H9 (cell line): Measurements from ENCODE around the gene C3orf85. TPM values are rescaled to one million over a fixed set of nuclear protein-coding genes. Genes with fewer than 3 reads are reported as not detected.

Experiments
- DNase-seq: peaks from one replicate; pipeline ENCODE4 v3.0.0-alpha.2; 2017
- H2AFZ ChIP-seq: one replicate; pipeline ENCODE4 v1.6.1; 2013; ENCODE audit warnings: mild to moderate bottlenecking, low read length, control low read depth, moderate library complexity
- H2AK5ac ChIP-seq: 2 replicates; pipeline ENCODE4 v1.6.1; 2013; ENCODE audit warnings: low read length, control low read depth, mixed read lengths; ENCODE audit not compliant: insufficient read length
- H2BK120ac ChIP-seq: one replicate; pipeline ENCODE4 v1.6.1; 2013; ENCODE audit warnings: low read depth, mild to moderate bottlenecking, low read length, control low read depth, inconsistent platforms; ENCODE audit not compliant: poor library complexity, severe bottlenecking
- H2BK12ac ChIP-seq: 2 replicates; pipeline ENCODE4 v1.6.1; 2013; ENCODE audit warnings: low read length, control low read depth, mixed read lengths, low read depth; ENCODE audit not compliant: insufficient read length
- H2BK15ac ChIP-seq: 2 replicates; pipeline ENCODE4 v1.6.1; 2013; ENCODE audit warnings: low read depth, low read length, control low read depth
- H2BK20ac ChIP-seq: one replicate; pipeline ENCODE4 v1.6.1; 2013; ENCODE audit warnings: low read depth, mild to moderate bottlenecking, low read length, control low read depth, inconsistent platforms; ENCODE audit not compliant: poor library complexity, severe bottlenecking
- H2BK5ac ChIP-seq: 2 replicates; pipeline ENCODE4 v1.6.1; 2013; ENCODE audit warnings: low read length, control low read depth, mixed read lengths; ENCODE audit not compliant: insufficient read length
- H3K14ac ChIP-seq: 2 replicates; pipeline ENCODE4 v1.6.1; 2013; ENCODE audit warnings: low read length, control low read depth; ENCODE audit not compliant: insufficient read depth
- H3K18ac ChIP-seq: 2 replicates; pipeline ENCODE4 v1.6.1; 2013; ENCODE audit warnings: low read depth, mild to moderate bottlenecking, mixed read lengths, low read length, control low read depth; ENCODE audit not compliant: insufficient read length
- H3K23ac ChIP-seq: 2 replicates; pipeline ENCODE4 v1.6.1; 2013; ENCODE audit warnings: low read length, control low read depth, mixed read lengths, low read depth; ENCODE audit not compliant: insufficient read length
- H3K23me2 ChIP-seq: 2 replicates; pipeline ENCODE4 v1.6.1; 2013; ENCODE audit warnings: low read depth, mild to moderate bottlenecking, mixed read lengths, low read length, control low read depth; ENCODE audit not compliant: insufficient read length, poor library complexity, severe bottlenecking
- H3K27ac ChIP-seq: 2 replicates; pipeline ENCODE4 v1.5.1; 2013; ENCODE audit warnings: low read length, control low read depth, mixed read lengths, low read depth; ENCODE audit not compliant: insufficient read length
- H3K27me3 ChIP-seq: 2 replicates; pipeline ENCODE4 v1.6.1; 2013; ENCODE audit warnings: low read length, control low read depth, inconsistent platforms; ENCODE audit not compliant: insufficient read depth
- H3K4ac ChIP-seq: 2 replicates; pipeline ENCODE4 v1.6.1; 2013; ENCODE audit warnings: low read depth, mild to moderate bottlenecking, control low read depth, inconsistent platforms, low read length, moderate library complexity
- H3K4me1 ChIP-seq: 2 replicates; pipeline ENCODE4 v1.6.1; 2013; ENCODE audit warnings: low read length, control low read depth, inconsistent platforms; ENCODE audit not compliant: insufficient read depth
- H3K4me2 ChIP-seq: 2 replicates; pipeline ENCODE4 v1.6.1; 2013; ENCODE audit warnings: low read length, control low read depth, mixed read lengths; ENCODE audit not compliant: insufficient read length, insufficient read depth
- H3K56ac ChIP-seq: 2 replicates; pipeline ENCODE4 v1.6.1; 2013; ENCODE audit warnings: low read depth, mild to moderate bottlenecking, mixed read lengths, low read length, control low read depth; ENCODE audit not compliant: insufficient read length
- H3K79me1 ChIP-seq: 2 replicates; pipeline ENCODE4 v1.6.1; 2013; ENCODE audit warnings: low read depth, mild to moderate bottlenecking, moderate library complexity, low read length, control low read depth, inconsistent platforms; ENCODE audit not compliant: insufficient read depth, poor library complexity, severe bottlenecking
- H3K79me2 ChIP-seq: 2 replicates; pipeline ENCODE4 v1.6.1; 2013; ENCODE audit warnings: low read length, control low read depth, inconsistent platforms; ENCODE audit not compliant: insufficient read depth
- H3K9ac ChIP-seq: 2 replicates; pipeline ENCODE4 v1.6.1; 2013; ENCODE audit warnings: low read length, control low read depth, mixed read lengths; ENCODE audit not compliant: insufficient read length; ENCODE audit errors: extremely low read depth
- H3K9me3 ChIP-seq: one replicate; pipeline ENCODE4 v1.6.1; 2013; ENCODE audit warnings: low read depth, low read length, inconsistent platforms; ENCODE audit not compliant: control insufficient read depth
- H3T11ph ChIP-seq: one replicate; pipeline ENCODE4 v1.6.1; 2013; ENCODE audit warnings: mild to moderate bottlenecking, low read length, control low read depth, inconsistent platforms
- H4K20me1 ChIP-seq: one replicate; pipeline ENCODE4 v1.6.1; 2013; ENCODE audit not compliant: control insufficient read depth, insufficient read length, insufficient read depth
- H4K5ac ChIP-seq: 2 replicates; pipeline ENCODE4 v1.6.1; 2013; ENCODE audit warnings: low read depth, mild to moderate bottlenecking, mixed read lengths, low read length, control low read depth; ENCODE audit not compliant: insufficient read length
- H4K8ac ChIP-seq: replicated peaks from 2 replicates; pipeline ENCODE4 v1.6.1; 2013; ENCODE audit warnings: low read length, control low read depth, mixed read lengths, low read depth; ENCODE audit not compliant: insufficient read length
- H4K91ac ChIP-seq: 2 replicates; pipeline ENCODE4 v1.6.1; 2013; ENCODE audit warnings: low read depth, mild to moderate bottlenecking, moderate library complexity, mixed read lengths, low read length, control low read depth; ENCODE audit not compliant: insufficient read length
- H3K27ac Mint-ChIP-seq, 3 experiments: 2 replicates in 2 of 3; 3 replicates in 1 of 3; pipeline ENCODE4 v1.8.0; 2020 to 2021; ENCODE audit warnings: mixed read lengths in 3 of 3, mild to moderate bottlenecking in 1 of 3, moderate library complexity in 1 of 3
- H3K27me3 Mint-ChIP-seq: 2 replicates; pipeline ENCODE4 v1.8.0; 2021; ENCODE audit warnings: low read depth, mild to moderate bottlenecking, moderate library complexity, mixed read lengths
- H3K36me3 Mint-ChIP-seq, 3 experiments: 2 replicates in 2 of 3; 3 replicates in 1 of 3; pipeline ENCODE4 v1.8.0; 2020 to 2021; ENCODE audit warnings: low read depth in 3 of 3, mixed read lengths in 3 of 3; ENCODE audit not compliant: insufficient read depth in 1 of 3
- H3K4me1 Mint-ChIP-seq, 2 experiments: 2 replicates each; pipeline ENCODE4 v1.8.0; 2020; ENCODE audit warnings: mixed read lengths in 2 of 2
- H3K4me3 Mint-ChIP-seq, 2 experiments: 2 replicates in 1 of 2; 3 replicates in 1 of 2; pipeline ENCODE4 v1.8.0; 2020 to 2021; ENCODE audit warnings: mild to moderate bottlenecking in 2 of 2, mixed read lengths in 2 of 2, moderate library complexity in 1 of 2
- H3K9me3 Mint-ChIP-seq, 2 experiments: 2 replicates in 1 of 2; 3 replicates in 1 of 2; pipeline ENCODE4 v1.8.0; 2020; ENCODE audit warnings: mild to moderate bottlenecking in 2 of 2, mixed read lengths in 2 of 2, moderate library complexity in 1 of 2
- WGBS: extraction: QIAGEN DNeasy Blood & Tissue Kit; methylation state at CpG from one replicate; pipeline ENCODE4 v1.1.7; 2013; ENCODE audit warnings: missing lambda C conversion rate, low lambda C conversion rate, mixed read lengths; ENCODE audit not compliant: insufficient read length; ENCODE audit errors: extremely low coverage; 5-methylcytosine and 5-hydroxymethylcytosine counted together
- total RNA-seq: library from RNA; stranded (reverse); gene quantifications from 2 replicates; pipeline ENCODE4 v1.2.1, GENCODE V29; 2021
- TF ChIP-seq, protein P1 (sequence below): fragments of 200-600 bp; sonication (generic); conservative IDR thresholded peaks from 3 replicates; pipeline ENCODE4 v1.8.0; 2021; ENCODE audit warnings: antibody characterized with exemption, mild to moderate bottlenecking

The C3orf85 gene
- total RNA-seq, 1 experiment from 2014 or later, result not detected

DNA sequence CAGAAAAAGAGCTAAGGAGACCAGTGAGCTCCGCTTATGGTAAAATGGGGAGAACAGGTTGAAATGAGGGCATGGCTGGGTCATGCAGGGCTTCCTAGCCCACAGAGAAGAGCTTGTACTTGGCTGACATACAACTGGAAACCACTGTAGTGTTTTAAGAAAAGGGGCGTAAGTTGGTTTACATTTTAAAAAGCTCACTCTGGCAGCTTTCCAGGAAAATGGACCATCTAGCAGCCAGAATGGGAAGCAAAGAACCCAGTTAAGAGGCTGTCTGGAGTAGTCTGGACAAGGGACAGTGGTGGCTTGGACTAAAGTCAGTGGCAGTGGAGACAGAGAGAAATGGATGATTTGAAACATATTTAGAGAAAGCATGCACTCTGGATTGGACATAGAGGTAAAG, 20.5 kb upstream of the C3orf85 start:
- no peak overlapping the region for H4K8ac ChIP-seq
- no peak overlapping the region for H3K27ac ChIP-seq
- H3K23ac ChIP-seq, result no peak overlapping the region
- WGBS, result no CpG with 5 or more reads among the region's 2 CpGs
- H2AFZ ChIP-seq, result no peak overlapping the region
- no peak overlapping the region for H4K5ac ChIP-seq
- Mint-ChIP-seq H3K36me3 (no peaks in the 10 kb centered on the region), H3K27ac (no peak overlapping the region), H3K4me3 (no peak overlapping the region), H3K9me3 (no peaks in the 10 kb centered on the region), H3K4me1 (no peaks in the 10 kb centered on the region), H3K27me3 (no peaks in the 10 kb centered on the region)
- no peak overlapping the region for H3K14ac ChIP-seq
- no peak overlapping the region for H2AK5ac ChIP-seq
- no peak overlapping the region for H2BK120ac ChIP-seq
- no peaks in the 10 kb centered on the region for H3K23me2 ChIP-seq
- no peak overlapping the region for H4K91ac ChIP-seq
- H3K56ac ChIP-seq, result no peak overlapping the region
- no peaks in the 10 kb centered on the region for H3K9me3 ChIP-seq
- no peak overlapping the region for H3T11ph ChIP-seq
- H3K27me3 ChIP-seq, result no peaks in the 10 kb centered on the region
- no peak overlapping the region for H3K4ac ChIP-seq
- H3K4me1 ChIP-seq, result no peaks in the 10 kb centered on the region
- peaks cover 2% of the 10 kb centered on the region; the same call in 1 of the 2 replicates for H3K79me2 ChIP-seq
- H3K18ac ChIP-seq, result no peak overlapping the region
- no peak overlapping the region for H2BK5ac ChIP-seq
- TF ChIP-seq, protein P1, sequence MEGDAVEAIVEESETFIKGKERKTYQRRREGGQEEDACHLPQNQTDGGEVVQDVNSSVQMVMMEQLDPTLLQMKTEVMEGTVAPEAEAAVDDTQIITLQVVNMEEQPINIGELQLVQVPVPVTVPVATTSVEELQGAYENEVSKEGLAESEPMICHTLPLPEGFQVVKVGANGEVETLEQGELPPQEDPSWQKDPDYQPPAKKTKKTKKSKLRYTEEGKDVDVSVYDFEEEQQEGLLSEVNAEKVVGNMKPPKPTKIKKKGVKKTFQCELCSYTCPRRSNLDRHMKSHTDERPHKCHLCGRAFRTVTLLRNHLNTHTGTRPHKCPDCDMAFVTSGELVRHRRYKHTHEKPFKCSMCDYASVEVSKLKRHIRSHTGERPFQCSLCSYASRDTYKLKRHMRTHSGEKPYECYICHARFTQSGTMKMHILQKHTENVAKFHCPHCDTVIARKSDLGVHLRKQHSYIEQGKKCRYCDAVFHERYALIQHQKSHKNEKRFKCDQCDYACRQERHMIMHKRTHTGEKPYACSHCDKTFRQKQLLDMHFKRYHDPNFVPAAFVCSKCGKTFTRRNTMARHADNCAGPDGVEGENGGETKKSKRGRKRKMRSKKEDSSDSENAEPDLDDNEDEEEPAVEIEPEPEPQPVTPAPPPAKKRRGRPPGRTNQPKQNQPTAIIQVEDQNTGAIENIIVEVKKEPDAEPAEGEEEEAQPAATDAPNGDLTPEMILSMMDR, result no peak
- DNase-seq, result no peak
- H2BK12ac ChIP-seq, result no peak overlapping the region
- H4K20me1 ChIP-seq, result no peaks in the 10 kb centered on the region
- no peak overlapping the region for H3K9ac ChIP-seq
- H2BK20ac ChIP-seq, result no peak overlapping the region
- H3K79me1 ChIP-seq, result no peaks in the 10 kb centered on the region
- no peak overlapping the region for H3K4me2 ChIP-seq
- no peak overlapping the region for H2BK15ac ChIP-seq
